Fibroblast of the aortic adventitia (primary cell): Measurements from ENCODE around the gene BEST2. TPM values are rescaled to one million over a fixed set of nuclear protein-coding genes. Genes with fewer than 3 reads are reported as not detected.
A peak's percentile ranks its signal among the peaks of the same experiment; 100 is the strongest.

Source experiments
- DNase-seq: peaks from one replicate; pipeline ENCODE4 v3.0.0-alpha.2; 2010; ENCODE audit warnings: low read depth
- H3K4me3 ChIP-seq: 2 replicates; pipeline ENCODE4 v1.5.1; 2011; ENCODE audit warnings: low read depth, mild to moderate bottlenecking, control low read depth, low read length, moderate library complexity
- CTCF ChIP-seq: IDR thresholded peaks from 2 replicates; pipeline ENCODE4 v1.5.1; 2011; ENCODE audit warnings: mild to moderate bottlenecking, low read length, control low read depth, inconsistent platforms; ENCODE audit not compliant: insufficient read depth
- total RNA-seq: library from RNA; depleted of rRNA; stranded (reverse); fragments of >200 nt; gene quantifications from 2 replicates; pipeline ENCODE4 v1.2.3, GENCODE V29; 2012; ENCODE audit warnings: low replicate concordance

The BEST2 gene
- total RNA-seq, 1 donor: not detected

GRCh38 chr19:12784871-12785430 lies 33.4 kb downstream of the BEST2 start:
- peak; percentile 37 for DNase-seq
- no peak for TF ChIP-seq CTCF
- no peak overlapping the region for H3K4me3 ChIP-seq

- H3K4me3 ChIP-seq: no peak overlapping the region
- no peak for DNase-seq
- TF ChIP-seq CTCF: no peak
Measured at GRCh38 chr19:12785431-12786031, 33.9 kb downstream of the BEST2 start.

- TF ChIP-seq CTCF: no peak
- no peak for DNase-seq
- no peak overlapping the region for H3K4me3 ChIP-seq
Measured at GRCh38 chr19:12786141-12786870, 34.7 kb downstream of the BEST2 start.

GRCh38 chr19:12786952-12787351 lies 35.4 kb downstream of the BEST2 start:
- DNase-seq: no peak
- H3K4me3 ChIP-seq: no peak overlapping the region
- TF ChIP-seq CTCF: no peak

- no peak for TF ChIP-seq CTCF
- no peak overlapping the region for H3K4me3 ChIP-seq
- no peak for DNase-seq
Measured at GRCh38 chr19:12787458-12787857, 35.9 kb downstream of the BEST2 start.

GRCh38 chr19:12788042-12788681 lies 36.6 kb downstream of the BEST2 start:
- peak; percentile 52 for DNase-seq
- H3K4me3 ChIP-seq: no peak overlapping the region
- TF ChIP-seq CTCF: no peak
